ENCODE results near the gene GTF2H4.
"Not testable (repeated sequence)": the region's sequence is repeated elsewhere in the genome, so short reads cannot be mapped to it uniquely, and the experiment has no call there.

The GTF2H4 gene

GRCh38 chr6:30907758-30908591 is at the start of gene GTF2H4:
TSS of gene GTF2H4 (plus strand) at chr6:30908207.
- DNase-seq (ENCODE audit: low read depth): peak; percentile 100

GRCh38 chr6:30859726-30860125 is 48.3 kb upstream of the GTF2H4 start:
- DNase-seq (ENCODE audit: low read depth): not testable (repeated sequence)

GRCh38 chr6:30861257-30862048 is 46.6 kb upstream of the GTF2H4 start:
- DNase-seq (ENCODE audit: low read depth): no peak

GRCh38 chr6:30862156-30862875 is 45.7 kb upstream of the GTF2H4 start:
- DNase-seq (ENCODE audit: low read depth): no peak

- DNase-seq (ENCODE audit: low read depth): no peak
Observed at GRCh38 chr6:30864325-30864724, 43.7 kb upstream of the GTF2H4 start.

- DNase-seq (ENCODE audit: low read depth): not testable (repeated sequence)
Observed at GRCh38 chr6:30869241-30869749, 38.7 kb upstream of the GTF2H4 start.

GRCh38 chr6:30870546-30870945 is 37.5 kb upstream of the GTF2H4 start:
- no peak for DNase-seq (ENCODE audit: low read depth)

GRCh38 chr6:30871592-30872183 is 36.3 kb upstream of the GTF2H4 start:
- no peak for DNase-seq (ENCODE audit: low read depth)

- DNase-seq (ENCODE audit: low read depth): no peak
Observed at GRCh38 chr6:30873137-30873640, 34.8 kb upstream of the GTF2H4 start.

GRCh38 chr6:30873795-30874194 is 34.2 kb upstream of the GTF2H4 start:
- DNase-seq (ENCODE audit: low read depth): not testable (repeated sequence)

- DNase-seq (ENCODE audit: low read depth): no peak
Observed at GRCh38 chr6:30875244-30876038, 32.6 kb upstream of the GTF2H4 start.

GRCh38 chr6:30876039-30876730 is 31.8 kb upstream of the GTF2H4 start:
- peak; percentile 37 for DNase-seq (ENCODE audit: low read depth)

- DNase-seq (ENCODE audit: low read depth): peak; percentile 94
Observed at GRCh38 chr6:30877419-30878262, 30.4 kb upstream of the GTF2H4 start.

GRCh38 chr6:30879684-30880427 is 28.2 kb upstream of the GTF2H4 start:
- no peak for DNase-seq (ENCODE audit: low read depth)

GRCh38 chr6:30880698-30881252 is 27.2 kb upstream of the GTF2H4 start:
- no peak for DNase-seq (ENCODE audit: low read depth)

- no peak for DNase-seq (ENCODE audit: low read depth)
Observed at GRCh38 chr6:30881392-30882203, 26.4 kb upstream of the GTF2H4 start.

GRCh38 chr6:30882204-30882758 is 25.7 kb upstream of the GTF2H4 start:
- DNase-seq (ENCODE audit: low read depth): no peak

Data from ELR (cell line).